Neural cell (in vitro differentiated cells): ENCODE measurements around the gene TAB2. TPM values are rescaled to one million over a fixed set of nuclear protein-coding genes. Genes with fewer than 3 reads are reported as not detected.

ENCODE experiments used
- H2AFZ ChIP-seq: fragments of 200-600, 300-800 bp; sonication (generic), shearing (Covaris generic); 2 replicates; pipeline ENCODE4 v1.6.0; 2014; ENCODE audit warnings: low read depth, mild to moderate bottlenecking, antibody characterized with exemption, low read length, moderate library complexity
- H3F3A ChIP-seq: fragments of 200-600 bp; shearing (Covaris generic); 2 replicates; pipeline ENCODE4 v1.6.1; 2016; ENCODE audit warnings: mild to moderate bottlenecking, moderate library complexity, mixed read lengths, antibody characterized with exemption, low read length; ENCODE audit not compliant: insufficient read depth, poor library complexity, severe bottlenecking
- H3K27ac ChIP-seq: fragments of 200-600, 300-800 bp; sonication (generic), shearing (Covaris generic); 2 replicates; pipeline ENCODE4 v1.5.1; 2014; ENCODE audit warnings: mild to moderate bottlenecking, low read length, moderate library complexity
- H3K27me3 ChIP-seq: fragments of 300-800, 200-600 bp; sonication (generic), shearing (Covaris generic); 2 replicates; pipeline ENCODE4 v1.6.0; 2014; ENCODE audit warnings: mild to moderate bottlenecking, low read depth, low read length, moderate library complexity; ENCODE audit not compliant: insufficient read depth
- H3K36me3 ChIP-seq: fragments of 300-800, 200-600 bp; sonication (generic), shearing (Covaris generic); 2 replicates; pipeline ENCODE4 v1.5.1; 2014; ENCODE audit warnings: mild to moderate bottlenecking, antibody characterized with exemption, low read length, moderate library complexity; ENCODE audit not compliant: insufficient read depth
- H3K4me2 ChIP-seq: fragments of 300-800, 200-600 bp; sonication (generic), shearing (Covaris generic); 2 replicates; pipeline ENCODE4 v1.6.0; 2014; ENCODE audit warnings: mild to moderate bottlenecking, low read length
- H3K4me3 ChIP-seq: fragments of 300-800, 200-600 bp; sonication (generic), shearing (Covaris generic); 2 replicates; pipeline ENCODE4 v1.5.1; 2014; ENCODE audit warnings: mild to moderate bottlenecking, low read length, moderate library complexity
- H3K79me2 ChIP-seq: fragments of 200-600 bp; shearing (Covaris generic); replicated peaks from 2 replicates; pipeline ENCODE4 v1.6.0; 2014; ENCODE audit warnings: mild to moderate bottlenecking, low read length, moderate library complexity; ENCODE audit not compliant: insufficient read depth
- H3K9ac ChIP-seq: fragments of 300-800, 200-600 bp; sonication (generic), shearing (Covaris generic); 2 replicates; pipeline ENCODE4 v1.6.1; 2016; ENCODE audit warnings: mild to moderate bottlenecking, low read length, mixed read lengths
- H3K9me2 ChIP-seq: fragments of 200-600 bp; shearing (Covaris generic); 2 replicates; pipeline ENCODE4 v1.6.1; 2016; ENCODE audit warnings: mild to moderate bottlenecking, low read length, mixed read lengths; ENCODE audit not compliant: insufficient read depth
- H3K9me3 ChIP-seq: fragments of 200-600, 300-800 bp; sonication (generic), shearing (Covaris generic); 2 replicates; pipeline ENCODE4 v1.6.1; 2016; ENCODE audit warnings: mild to moderate bottlenecking, mixed run types, low read length, moderate library complexity, mixed read lengths
- H4K20me1 ChIP-seq: fragments of 200-600 bp; shearing (Covaris generic); 2 replicates; pipeline ENCODE4 v1.6.1; 2016; ENCODE audit warnings: mild to moderate bottlenecking, mixed run types; ENCODE audit not compliant: insufficient read depth
- EP300 ChIP-seq: fragments of 450-650 bp; conservative IDR thresholded peaks from 2 replicates; pipeline ENCODE4 v1.6.1; 2014; ENCODE audit warnings: antibody characterized with exemption, mild to moderate bottlenecking, moderate library complexity; ENCODE audit not compliant: poor library complexity, severe bottlenecking
- EZH2 ChIP-seq: fragments of 200-600, 300-800 bp; shearing (Covaris generic), sonication (generic); IDR thresholded peaks from 2 replicates; pipeline ENCODE4 v1.6.1; 2014; ENCODE audit warnings: antibody characterized with exemption, low read length, borderline replicate concordance, mild to moderate bottlenecking; ENCODE audit not compliant: insufficient read depth, poor library complexity, severe bottlenecking
- MXI1 ChIP-seq: fragments of 450-650 bp; conservative IDR thresholded peaks from 2 replicates; pipeline ENCODE4 v1.6.1; 2014; ENCODE audit warnings: antibody characterized with exemption, mild to moderate bottlenecking; ENCODE audit not compliant: poor library complexity, severe bottlenecking
- POLR2AphosphoS5 ChIP-seq: IDR thresholded peaks from 2 replicates; pipeline ENCODE4 v1.6.1; 2012
- RAD21 ChIP-seq: fragments of 450-650 bp; conservative IDR thresholded peaks from 2 replicates; pipeline ENCODE4 v1.6.1; 2014; ENCODE audit warnings: antibody characterized with exemption, mild to moderate bottlenecking, moderate library complexity
- SMC3 ChIP-seq: fragments of 450-650 bp; conservative IDR thresholded peaks from 2 replicates; pipeline ENCODE4 v1.6.1; 2014; ENCODE audit warnings: antibody characterized with exemption, mild to moderate bottlenecking, moderate library complexity; ENCODE audit not compliant: poor library complexity
- TAF1 ChIP-seq: IDR thresholded peaks from 2 replicates; pipeline ENCODE4 v1.6.1; 2012; ENCODE audit warnings: low read depth
- polyA plus RNA-seq: library from polyadenylated mRNA; depleted of rRNA; stranded (reverse); fragments of >200 nt; gene quantifications from 2 replicates; pipeline ENCODE4 v1.2.3, GENCODE V29; 2014
- TF ChIP-seq, protein P1 (sequence below): fragments of 450-650 bp; IDR thresholded peaks from 2 replicates; pipeline ENCODE4 v1.5.1; 2014; ENCODE audit warnings: antibody characterized with exemption, mild to moderate bottlenecking, moderate library complexity; ENCODE audit not compliant: poor library complexity, severe bottlenecking
- TF ChIP-seq, protein P2 (sequence below): IDR thresholded peaks from 2 replicates; pipeline ENCODE4 v1.6.1; 2012; ENCODE audit warnings: borderline replicate concordance

TAB2 gene
- polyA plus RNA-seq, 1 donor from 2014 or later, result 27.6 TPM

DNA sequence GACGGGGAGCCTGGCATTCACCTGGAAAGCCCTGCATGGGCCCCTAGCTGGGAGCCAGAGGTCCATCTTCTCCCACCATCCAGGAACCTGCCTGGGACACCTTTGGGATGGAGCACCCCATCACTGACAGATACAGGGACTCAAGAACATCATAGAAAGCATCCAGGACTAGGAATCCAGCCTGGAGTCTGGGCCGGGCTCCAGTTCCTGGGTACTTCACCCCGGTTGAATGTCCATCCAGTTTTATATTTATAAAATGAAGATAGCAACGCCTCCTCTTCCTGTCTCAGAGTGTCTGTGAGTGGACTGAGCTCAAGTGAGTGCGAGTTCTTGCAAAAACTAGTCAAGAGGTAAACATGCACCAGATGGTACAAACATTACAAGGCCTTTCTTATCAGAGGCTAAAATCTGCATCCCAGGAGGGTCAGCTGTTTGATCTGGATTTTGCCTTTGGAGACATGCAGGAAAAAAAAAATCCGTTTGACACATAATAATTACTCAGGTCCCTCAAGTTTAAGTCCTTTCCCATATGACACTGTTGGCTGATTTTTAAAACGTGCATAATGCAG lies 139.9 kb downstream of the TAB2 start:
- Histone ChIP-seq H3K27ac (no peak overlapping the region), H3F3A (no peaks in the 10 kb centered on the region), H3K36me3 (no peaks in the 10 kb centered on the region), H4K20me1 (no peaks in the 10 kb centered on the region), H3K27me3 (peaks cover 4% of the 10 kb centered on the region), H3K9me2 (no peaks in the 10 kb centered on the region), H3K9ac (no peak overlapping the region), H3K9me3 (no peaks in the 10 kb centered on the region), H3K4me3 (no peak overlapping the region), H2AFZ (no peak overlapping the region), H3K4me2 (no peak overlapping the region), H3K79me2 (no peaks in the 10 kb centered on the region)
- TF ChIP-seq EZH2 (no peak), RAD21 (no peak), POLR2AphosphoS5 (no peak), SMC3 (no peak)

DNA sequence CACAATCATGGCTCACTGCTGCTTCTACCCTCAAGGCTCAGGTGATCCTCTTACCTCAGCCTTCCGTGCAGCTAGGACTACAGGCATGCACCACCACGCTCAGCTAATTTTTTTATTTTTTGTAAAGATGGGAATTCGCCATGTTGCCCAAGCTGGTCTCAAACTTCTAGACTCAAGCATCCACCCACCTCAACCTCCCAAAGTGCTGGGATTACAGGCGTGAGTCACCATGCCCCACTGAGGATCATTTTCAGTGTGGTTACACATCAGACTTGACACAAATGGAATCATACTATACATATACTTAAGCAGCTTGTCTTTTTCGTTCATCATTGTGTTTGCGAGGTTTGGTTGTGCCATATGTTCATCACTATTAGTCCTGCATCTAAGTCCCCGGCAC lies 140.7 kb downstream of the TAB2 start:
- no peak overlapping the region for H3K9ac ChIP-seq
- H2AFZ ChIP-seq, result no peak overlapping the region
- no peak for TF ChIP-seq MXI1
- TF ChIP-seq POLR2AphosphoS5, result no peak
- no peak for TF ChIP-seq RAD21
- no peak for TF ChIP-seq TAF1
- TF ChIP-seq EZH2, result no peak
- no peak for TF ChIP-seq SMC3
- TF ChIP-seq EP300, result no peak
- TF ChIP-seq, protein P1, sequence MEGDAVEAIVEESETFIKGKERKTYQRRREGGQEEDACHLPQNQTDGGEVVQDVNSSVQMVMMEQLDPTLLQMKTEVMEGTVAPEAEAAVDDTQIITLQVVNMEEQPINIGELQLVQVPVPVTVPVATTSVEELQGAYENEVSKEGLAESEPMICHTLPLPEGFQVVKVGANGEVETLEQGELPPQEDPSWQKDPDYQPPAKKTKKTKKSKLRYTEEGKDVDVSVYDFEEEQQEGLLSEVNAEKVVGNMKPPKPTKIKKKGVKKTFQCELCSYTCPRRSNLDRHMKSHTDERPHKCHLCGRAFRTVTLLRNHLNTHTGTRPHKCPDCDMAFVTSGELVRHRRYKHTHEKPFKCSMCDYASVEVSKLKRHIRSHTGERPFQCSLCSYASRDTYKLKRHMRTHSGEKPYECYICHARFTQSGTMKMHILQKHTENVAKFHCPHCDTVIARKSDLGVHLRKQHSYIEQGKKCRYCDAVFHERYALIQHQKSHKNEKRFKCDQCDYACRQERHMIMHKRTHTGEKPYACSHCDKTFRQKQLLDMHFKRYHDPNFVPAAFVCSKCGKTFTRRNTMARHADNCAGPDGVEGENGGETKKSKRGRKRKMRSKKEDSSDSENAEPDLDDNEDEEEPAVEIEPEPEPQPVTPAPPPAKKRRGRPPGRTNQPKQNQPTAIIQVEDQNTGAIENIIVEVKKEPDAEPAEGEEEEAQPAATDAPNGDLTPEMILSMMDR, result no peak
- TF ChIP-seq, protein P2, sequence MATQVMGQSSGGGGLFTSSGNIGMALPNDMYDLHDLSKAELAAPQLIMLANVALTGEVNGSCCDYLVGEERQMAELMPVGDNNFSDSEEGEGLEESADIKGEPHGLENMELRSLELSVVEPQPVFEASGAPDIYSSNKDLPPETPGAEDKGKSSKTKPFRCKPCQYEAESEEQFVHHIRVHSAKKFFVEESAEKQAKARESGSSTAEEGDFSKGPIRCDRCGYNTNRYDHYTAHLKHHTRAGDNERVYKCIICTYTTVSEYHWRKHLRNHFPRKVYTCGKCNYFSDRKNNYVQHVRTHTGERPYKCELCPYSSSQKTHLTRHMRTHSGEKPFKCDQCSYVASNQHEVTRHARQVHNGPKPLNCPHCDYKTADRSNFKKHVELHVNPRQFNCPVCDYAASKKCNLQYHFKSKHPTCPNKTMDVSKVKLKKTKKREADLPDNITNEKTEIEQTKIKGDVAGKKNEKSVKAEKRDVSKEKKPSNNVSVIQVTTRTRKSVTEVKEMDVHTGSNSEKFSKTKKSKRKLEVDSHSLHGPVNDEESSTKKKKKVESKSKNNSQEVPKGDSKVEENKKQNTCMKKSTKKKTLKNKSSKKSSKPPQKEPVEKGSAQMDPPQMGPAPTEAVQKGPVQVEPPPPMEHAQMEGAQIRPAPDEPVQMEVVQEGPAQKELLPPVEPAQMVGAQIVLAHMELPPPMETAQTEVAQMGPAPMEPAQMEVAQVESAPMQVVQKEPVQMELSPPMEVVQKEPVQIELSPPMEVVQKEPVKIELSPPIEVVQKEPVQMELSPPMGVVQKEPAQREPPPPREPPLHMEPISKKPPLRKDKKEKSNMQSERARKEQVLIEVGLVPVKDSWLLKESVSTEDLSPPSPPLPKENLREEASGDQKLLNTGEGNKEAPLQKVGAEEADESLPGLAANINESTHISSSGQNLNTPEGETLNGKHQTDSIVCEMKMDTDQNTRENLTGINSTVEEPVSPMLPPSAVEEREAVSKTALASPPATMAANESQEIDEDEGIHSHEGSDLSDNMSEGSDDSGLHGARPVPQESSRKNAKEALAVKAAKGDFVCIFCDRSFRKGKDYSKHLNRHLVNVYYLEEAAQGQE, result no peak
- H3K4me2 ChIP-seq, result no peak overlapping the region
- no peaks in the 10 kb centered on the region for H4K20me1 ChIP-seq
- no peaks in the 10 kb centered on the region for H3K36me3 ChIP-seq
- no peak overlapping the region for H3K27ac ChIP-seq
- H3K27me3 ChIP-seq, result no peaks in the 10 kb centered on the region
- H3F3A ChIP-seq, result no peaks in the 10 kb centered on the region
- no peak overlapping the region for H3K4me3 ChIP-seq
- H3K9me2 ChIP-seq, result no peaks in the 10 kb centered on the region
- H3K79me2 ChIP-seq, result no peaks in the 10 kb centered on the region
- no peaks in the 10 kb centered on the region for H3K9me3 ChIP-seq
